HG03354 (cell line): Measurements from ENCODE around the gene PTPRM.

Experiments
- ATAC-seq: cut with Tn5 transposase; IDR thresholded peaks from one replicate; pipeline ENCODE4 v1.9.1; 2021; ENCODE audit warnings: mild to moderate bottlenecking; ENCODE audit not compliant: unreplicated experiment, poor library complexity, severe bottlenecking

PTPRM gene

GRCh38 chr18:8348051-8348720 is 781.1 kb downstream of the PTPRM start:
- no peak for ATAC-seq

DNA sequence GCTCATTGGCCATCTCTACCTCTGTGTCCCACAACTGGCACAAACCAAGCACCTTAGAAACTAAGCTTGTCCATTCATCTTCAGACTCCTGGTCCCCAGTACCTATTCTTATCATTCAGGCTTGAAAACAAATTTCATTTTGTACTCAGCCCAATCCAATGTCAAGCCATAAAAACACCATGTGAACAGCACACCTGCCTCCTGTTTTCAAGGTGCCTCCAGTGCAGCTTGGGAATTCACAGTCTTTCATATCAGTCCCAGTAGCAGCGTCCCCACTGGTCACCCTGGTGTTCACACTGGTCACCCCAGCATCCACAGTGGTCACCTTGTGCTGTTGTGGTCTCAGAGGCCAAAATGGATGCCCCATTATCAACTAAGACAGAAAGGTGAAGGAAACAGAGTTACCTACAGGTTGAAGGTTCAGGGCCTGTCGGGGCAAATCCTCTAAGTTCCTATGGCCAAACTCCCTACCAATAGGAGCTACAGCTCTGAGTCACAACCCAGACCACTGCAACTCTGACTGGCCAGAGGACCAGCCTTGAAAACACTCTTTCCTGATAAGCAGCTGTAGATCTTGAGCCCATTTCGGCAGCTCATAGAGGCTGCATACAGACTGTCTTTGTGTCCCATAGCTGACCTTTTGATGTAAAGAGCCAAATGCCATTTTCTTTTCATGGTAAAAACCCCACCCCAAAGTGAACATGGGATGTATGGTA is 782.6 kb downstream of the PTPRM start:
- ATAC-seq: no peak

GRCh38 chr18:8350628-8351027 is 783.5 kb downstream of the PTPRM start:
- no peak for ATAC-seq

- no peak for ATAC-seq
These were observed 784.0 kb downstream of the PTPRM start for GRCh38 chr18:8351161-8351560.

GRCh38 chr18:8354304-8354703 is 787.2 kb downstream of the PTPRM start:
- ATAC-seq: no peak

DNA sequence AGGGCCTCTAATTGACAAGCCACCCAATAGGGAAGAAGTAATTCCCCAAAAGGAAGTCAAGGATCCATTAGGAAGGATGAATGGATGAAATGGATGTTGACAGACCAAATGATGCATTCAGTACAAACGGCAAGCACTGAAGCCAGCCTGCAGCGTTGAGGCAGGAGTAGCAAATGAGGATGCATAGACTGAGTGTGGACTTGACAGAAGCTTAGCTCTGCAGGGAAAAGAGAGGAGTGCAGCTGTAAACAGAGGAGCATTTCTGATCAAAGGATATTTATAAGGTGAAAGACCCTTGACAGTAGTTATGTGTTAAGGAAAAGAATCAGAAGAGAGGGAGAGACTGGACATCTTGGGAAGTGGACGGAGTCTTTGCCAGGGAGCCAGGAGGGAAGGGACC is 788.9 kb downstream of the PTPRM start:
- ATAC-seq: no peak

DNA sequence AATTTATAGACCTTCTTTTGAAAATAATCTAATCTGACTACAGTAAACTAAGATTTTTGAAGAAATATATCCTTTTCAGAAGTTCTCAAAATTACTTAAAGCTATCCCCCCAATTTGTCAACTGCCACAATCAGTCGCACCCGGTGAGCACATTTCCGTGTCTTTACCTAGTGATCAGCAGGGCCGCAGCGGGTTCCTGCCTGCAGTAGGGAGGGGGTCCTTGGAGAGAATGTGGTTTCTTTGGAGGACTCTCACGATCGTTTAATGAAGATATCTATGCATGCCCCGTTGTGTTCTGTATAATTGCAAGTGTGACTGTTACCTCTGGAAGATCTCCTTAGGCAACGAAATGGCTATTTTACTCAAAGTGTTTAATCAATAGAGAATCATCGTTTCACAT is 790.2 kb downstream of the PTPRM start:
- no peak for ATAC-seq

DNA sequence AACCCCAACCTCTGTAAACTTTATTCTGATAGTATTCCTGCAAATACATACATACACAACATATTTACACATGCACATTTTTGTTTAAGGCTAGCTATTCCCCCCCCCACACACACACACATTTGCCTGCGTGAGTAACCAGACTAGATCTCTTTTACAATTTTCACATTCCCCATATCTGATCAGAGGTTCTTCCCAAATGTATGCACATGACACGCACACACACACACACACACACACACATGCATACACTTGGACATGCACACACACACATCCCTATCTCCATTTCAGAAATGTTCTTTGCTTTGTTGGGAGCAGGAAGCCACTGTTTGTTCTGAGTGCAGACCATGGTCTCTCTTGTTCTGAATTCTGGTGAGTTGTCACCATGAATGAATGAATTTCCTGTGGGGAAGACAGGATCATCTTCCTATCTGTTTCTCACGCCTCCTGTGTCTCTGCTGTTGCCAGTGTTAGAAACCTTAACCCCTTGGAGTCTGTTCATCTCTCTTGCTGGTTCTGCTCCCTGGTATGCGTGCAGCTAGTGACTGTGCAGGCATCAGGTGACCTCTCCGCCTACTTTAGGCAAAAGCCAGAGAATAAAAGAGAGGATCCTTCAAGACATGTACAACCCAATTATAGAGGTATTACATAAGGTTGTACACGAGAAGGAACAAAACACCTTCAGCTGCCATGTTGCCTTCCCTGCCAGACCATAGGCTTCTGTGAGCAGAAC is 791.1 kb downstream of the PTPRM start:
- ATAC-seq: no peak

- ATAC-seq: no peak
These were observed 792.0 kb downstream of the PTPRM start for GRCh38 chr18:8359076-8359475.

DNA sequence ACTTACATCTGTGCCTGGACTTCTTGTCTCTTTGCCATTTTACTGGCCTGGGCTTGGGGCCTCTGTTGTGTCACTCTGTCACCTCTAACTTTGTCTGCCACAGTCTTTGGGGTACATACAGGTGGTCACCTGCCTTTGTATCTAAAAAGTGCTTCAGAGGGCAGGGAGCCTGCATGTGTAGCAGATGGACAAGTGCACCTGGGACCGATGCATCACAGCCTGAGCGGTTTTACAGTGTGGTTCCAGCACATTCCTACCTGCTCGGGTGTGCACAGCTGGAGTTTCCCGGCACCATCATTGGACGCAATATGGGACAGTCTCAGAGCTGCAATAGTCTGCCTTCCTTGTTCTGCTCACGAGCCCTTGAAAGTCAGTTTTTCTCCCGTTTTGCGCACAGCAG is 792.4 kb downstream of the PTPRM start:
- ATAC-seq: no peak

DNA sequence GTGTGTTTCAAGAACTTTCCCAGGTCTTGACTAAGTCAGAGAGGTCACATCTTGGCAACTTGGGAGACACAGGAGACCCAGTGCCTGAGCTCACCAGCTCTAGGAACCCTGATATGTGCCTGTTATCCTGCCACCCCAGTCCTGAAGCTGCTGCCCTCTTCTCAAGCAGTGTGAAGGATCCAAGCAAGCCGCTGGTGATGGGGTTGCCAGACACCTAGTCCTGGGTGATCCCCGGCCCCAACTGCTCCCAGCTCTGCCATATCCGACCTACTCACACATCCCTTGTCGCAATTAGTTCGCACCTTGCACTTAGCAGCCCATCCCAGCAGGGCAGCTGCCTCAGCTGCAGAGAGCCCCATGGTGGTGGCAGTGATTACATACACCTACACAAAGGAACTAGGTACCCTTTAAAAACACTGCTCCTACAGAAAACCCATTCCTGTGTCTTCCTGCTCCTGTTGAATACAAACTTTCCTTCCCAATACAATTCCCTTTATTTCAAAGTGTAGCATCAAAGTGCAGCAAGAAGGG is 794.9 kb downstream of the PTPRM start:
- ATAC-seq: no peak

GRCh38 chr18:8362863-8363262 is 795.7 kb downstream of the PTPRM start:
- no peak for ATAC-seq

GRCh38 chr18:8364385-8364784 is 797.3 kb downstream of the PTPRM start:
- ATAC-seq: no peak

DNA sequence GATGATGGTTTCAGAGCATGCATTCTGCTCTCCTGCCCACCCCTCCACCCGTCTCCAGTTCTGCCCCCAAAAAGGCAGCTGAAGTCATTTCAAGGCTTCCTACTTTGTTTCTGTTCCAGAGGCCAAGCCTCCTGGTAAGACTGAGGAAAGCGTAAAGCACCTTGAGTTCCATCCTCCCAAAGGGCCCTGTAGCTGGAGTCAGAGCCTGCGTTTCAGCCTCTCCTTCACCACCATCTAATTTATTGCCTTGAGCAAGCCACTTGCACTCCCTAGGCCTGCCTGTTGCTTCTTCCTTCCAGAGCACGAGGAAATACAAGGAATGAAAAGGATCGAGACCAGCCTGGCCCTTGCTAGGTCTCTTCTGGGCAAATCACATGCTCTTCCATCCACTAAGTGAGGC is 797.9 kb downstream of the PTPRM start:
- ATAC-seq: no peak

GRCh38 chr18:8365528-8365927 is 798.4 kb downstream of the PTPRM start:
- no peak for ATAC-seq

GRCh38 chr18:8366070-8366469 is 799.0 kb downstream of the PTPRM start:
- no peak for ATAC-seq

GRCh38 chr18:8366656-8367055 is 799.5 kb downstream of the PTPRM start:
- ATAC-seq: no peak

DNA sequence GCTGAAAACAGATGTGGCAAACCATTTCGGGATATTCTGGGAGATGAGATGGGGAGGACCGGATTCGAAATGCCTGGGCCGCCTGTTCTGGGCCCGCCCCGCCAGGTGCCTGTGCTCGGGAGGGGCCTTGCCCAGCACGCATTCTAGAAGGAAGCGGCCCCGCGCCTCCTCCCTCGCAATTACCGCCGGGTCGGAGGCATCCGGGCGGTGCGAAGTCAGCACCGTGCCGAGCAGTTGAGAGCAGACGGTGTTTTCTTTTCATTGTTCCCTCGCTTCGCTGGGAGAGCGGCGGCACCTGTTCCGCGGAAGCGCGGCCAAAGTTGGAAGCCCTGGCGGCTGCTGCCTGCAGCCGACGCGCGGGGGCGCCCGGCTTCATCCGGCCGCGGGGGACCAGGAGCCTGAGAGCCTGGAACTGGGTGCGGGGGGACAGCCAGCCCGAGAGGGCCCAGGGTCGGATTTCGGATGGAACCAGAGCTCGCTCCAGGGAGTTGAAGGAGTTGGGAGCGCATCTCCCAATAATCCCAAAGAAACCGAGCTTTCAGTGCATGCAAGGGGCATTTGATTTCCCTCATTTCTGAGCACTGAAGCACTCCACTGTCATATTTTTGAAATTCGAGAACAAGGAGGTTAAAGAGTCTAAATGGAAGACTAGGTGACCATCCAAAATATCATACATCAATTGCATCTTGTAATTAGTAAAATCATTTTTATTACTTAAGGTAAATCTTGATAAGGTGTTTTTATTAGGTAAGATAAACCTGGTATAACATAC is 800.3 kb downstream of the PTPRM start:
- no peak for ATAC-seq

DNA sequence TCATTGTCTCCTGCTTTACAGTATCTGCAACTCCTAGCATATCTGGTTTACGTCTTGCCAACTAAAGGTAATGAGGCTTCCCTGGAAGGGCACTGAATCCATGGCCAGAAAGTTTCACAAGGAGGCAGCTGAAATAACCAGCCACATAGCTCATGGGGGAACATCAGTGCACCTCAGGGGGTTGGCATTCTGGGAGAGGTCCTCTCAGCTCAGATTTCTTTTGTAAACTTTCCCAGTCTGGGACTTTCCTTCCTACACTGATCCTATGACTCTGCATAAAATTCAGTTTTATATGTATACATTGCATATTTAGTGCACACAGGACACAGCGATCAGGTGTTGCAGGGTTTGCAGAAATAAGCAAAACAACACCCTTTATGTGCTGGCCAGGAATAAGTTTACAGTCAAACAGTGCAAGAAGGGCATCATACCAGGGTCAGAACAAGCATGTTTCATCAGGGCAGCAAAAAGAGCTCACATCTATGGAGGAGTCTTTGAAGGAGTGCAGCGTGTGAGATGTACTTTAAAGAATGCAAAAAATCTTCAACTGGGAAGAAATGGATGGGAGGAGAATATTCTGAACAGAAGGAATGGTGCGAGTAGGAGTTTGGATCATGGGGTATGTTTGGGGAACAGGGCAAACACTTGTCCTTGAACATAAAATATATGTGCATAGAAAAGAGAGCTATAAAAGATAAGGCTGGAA is 801.5 kb downstream of the PTPRM start:
- ATAC-seq: no peak
